ENCODE measurements around the gene DNAJC4. TPM values are rescaled to one million over a fixed set of nuclear protein-coding genes. Genes with fewer than 3 reads are reported as not detected.
A peak's percentile ranks its signal among the peaks of the same experiment; 100 is the strongest.

The DNAJC4 gene
- total RNA-seq, 1 experiment from 2014 or later, result 24.2 TPM

- no peaks in the 10 kb centered on the region for H3K9me3 ChIP-seq (ENCODE audit: control insufficient read depth, low read depth, low read length)
Measured at GRCh38 chr11:64275031-64275800, 44.9 kb downstream of the DNAJC4 start.

More at GRCh38 chr11:64275031-64275800, 44.9 kb downstream of the DNAJC4 start:
- H4K5ac ChIP-seq (ENCODE audit: insufficient read length, low read depth, low read length), result no peak overlapping the region
- no peak overlapping the region for H2BK12ac ChIP-seq (ENCODE audit: insufficient read length, low read depth, low read length)
- H3K18ac ChIP-seq (ENCODE audit: insufficient read length, low read depth, low read length), result no peak overlapping the region
- Mint-ChIP-seq H3K4me3 (peak overlapping the region in 1 of 2 experiments; percentile 58; a peak in 2 of 5 replicates), H3K4me1 (peaks cover 12 to 16% of the 10 kb centered on the region in 2 experiments), H3K27me3 (ENCODE audit: low read depth) (no peaks in the 10 kb centered on the region; the same call in none of the 2 replicates), H3K9me3 (no peaks in the 10 kb centered on the region), H3K27ac (peak overlapping the region in 1 of 3 experiments; percentile 83; a peak in 4 of 7 replicates), H3K36me3 (ENCODE audit: insufficient read depth in 1 of 3, low read depth in 3 of 3) (peaks cover 0 to 9% (median 6%) of the 10 kb centered on the region in 3 experiments; a peak in 4 of 7 replicates)
- no peak overlapping the region for H3K4ac ChIP-seq (ENCODE audit: low read depth, low read length)
- no peaks in the 10 kb centered on the region for H3K27me3 ChIP-seq (ENCODE audit: insufficient read depth, low read length)
- no peak overlapping the region for H3K23ac ChIP-seq (ENCODE audit: insufficient read length, low read depth, low read length)
- H3K56ac ChIP-seq (ENCODE audit: insufficient read length, low read depth, low read length), result no peak overlapping the region
- no peak overlapping the region for H2AK5ac ChIP-seq (ENCODE audit: insufficient read length, low read length)
- H3K14ac ChIP-seq (ENCODE audit: insufficient read depth, low read length), result no peak overlapping the region
- H3K4me2 ChIP-seq (ENCODE audit: insufficient read depth, insufficient read length, low read length), result no peak overlapping the region
- no peak overlapping the region for H4K91ac ChIP-seq (ENCODE audit: insufficient read length, low read depth, low read length)
- H3K4me1 ChIP-seq (ENCODE audit: insufficient read depth, low read length), result no peaks in the 10 kb centered on the region
- TF ChIP-seq CTCF (conservative IDR thresholded peaks at IDR 0.05), result 0 out of 3 replicates have a peak, but pooled peaks have one; percentile 10
- no peaks in the 10 kb centered on the region for H3K79me2 ChIP-seq (ENCODE audit: insufficient read depth, low read length)
- no peak overlapping the region for H2BK5ac ChIP-seq (ENCODE audit: insufficient read length, low read length)
- H3T11ph ChIP-seq (ENCODE audit: low read length), result no peak overlapping the region
- H3K79me1 ChIP-seq (ENCODE audit: insufficient read depth, low read depth, low read length, poor library complexity, severe bottlenecking), result no peaks in the 10 kb centered on the region
- H2BK20ac ChIP-seq (ENCODE audit: low read depth, low read length, poor library complexity, severe bottlenecking), result no peak overlapping the region
- H2AFZ ChIP-seq (ENCODE audit: low read length), result no peak overlapping the region
- H2BK15ac ChIP-seq (ENCODE audit: low read depth, low read length), result no peak overlapping the region
- no peak overlapping the region for H4K8ac ChIP-seq (replicated peaks; ENCODE audit: insufficient read length, low read depth, low read length)
- H3K9ac ChIP-seq (ENCODE audit: extremely low read depth, insufficient read length, low read length), result no peak overlapping the region
- H4K20me1 ChIP-seq (ENCODE audit: control insufficient read depth, insufficient read depth, insufficient read length), result peaks cover 2% of the 10 kb centered on the region
- H2BK120ac ChIP-seq (ENCODE audit: low read depth, low read length, poor library complexity, severe bottlenecking), result no peak overlapping the region
- H3K23me2 ChIP-seq (ENCODE audit: insufficient read length, low read depth, low read length, poor library complexity, severe bottlenecking), result peaks cover 9% of the 10 kb centered on the region
- H3K27ac ChIP-seq (ENCODE audit: insufficient read length, low read depth, low read length), result no peak overlapping the region
- no CpG with 5 or more reads among the region's 15 CpGs for WGBS (ENCODE audit: extremely low coverage, insufficient read length, low lambda C conversion rate)
- no peak for DNase-seq

Data from H9 (cell line).